ENCODE data around the gene MAPK1. TPM values are rescaled to one million over a fixed set of nuclear protein-coding genes. Genes with fewer than 3 reads are reported as not detected.
"Not testable (repeated sequence)": the region's sequence is repeated elsewhere in the genome, so short reads cannot be mapped to it uniquely, and the experiment has no call there.

Gene MAPK1
- total RNA-seq, 1 donor from 2014 or later = 119 TPM

DNA sequence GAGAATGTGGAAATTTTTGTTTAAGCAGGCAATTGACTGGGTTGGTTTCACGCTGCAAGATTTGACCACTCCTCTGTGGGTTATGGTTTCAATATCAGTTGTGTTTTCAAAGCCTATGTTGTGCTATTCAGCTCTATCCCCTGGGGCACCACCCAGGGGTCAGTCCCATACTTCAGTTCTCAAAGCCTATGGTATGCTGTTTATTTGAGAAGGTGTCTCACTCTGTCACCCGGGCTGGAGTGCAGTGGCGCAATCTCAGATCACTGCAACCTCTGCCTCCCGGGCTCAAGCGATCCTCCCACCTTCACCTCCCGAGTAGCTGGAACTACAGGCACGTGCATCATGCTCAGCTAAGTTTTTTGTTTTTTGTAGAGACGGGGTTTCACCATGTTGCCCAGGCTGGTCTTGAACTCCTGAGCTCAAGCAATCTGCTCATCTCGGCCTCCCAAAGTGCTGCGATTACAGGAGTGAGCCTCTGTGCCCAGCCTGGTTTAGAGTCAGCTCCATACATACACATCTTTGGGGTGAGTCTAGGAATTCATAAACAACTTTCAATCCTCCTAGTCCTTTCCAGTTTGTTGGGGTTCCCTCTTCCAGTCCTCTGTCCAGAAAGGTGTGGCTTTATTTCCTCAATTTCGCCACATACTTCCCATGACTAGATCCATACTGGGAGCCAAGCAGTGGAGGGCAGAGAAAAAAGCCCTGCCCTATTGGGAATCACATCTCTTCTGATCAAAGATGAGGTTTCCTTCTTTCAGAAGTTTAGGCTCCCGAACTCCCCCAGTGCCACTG is 35.0 kb upstream of the MAPK1 start:
- peaks cover 2% of the 10 kb centered on the region for H3K27me3 Mint-ChIP-seq (ENCODE audit: unreplicated experiment)
- no peaks in the 10 kb centered on the region for H3K4me1 Mint-ChIP-seq (ENCODE audit: unreplicated experiment)
- H3K36me3 Mint-ChIP-seq (ENCODE audit: low read depth, unreplicated experiment) = no peaks in the 10 kb centered on the region
- DNase-seq (ENCODE audit: low spot score) = no peak
- H3K27ac Mint-ChIP-seq (ENCODE audit: unreplicated experiment) = no peak overlapping the region
- TF ChIP-seq, protein P1, sequence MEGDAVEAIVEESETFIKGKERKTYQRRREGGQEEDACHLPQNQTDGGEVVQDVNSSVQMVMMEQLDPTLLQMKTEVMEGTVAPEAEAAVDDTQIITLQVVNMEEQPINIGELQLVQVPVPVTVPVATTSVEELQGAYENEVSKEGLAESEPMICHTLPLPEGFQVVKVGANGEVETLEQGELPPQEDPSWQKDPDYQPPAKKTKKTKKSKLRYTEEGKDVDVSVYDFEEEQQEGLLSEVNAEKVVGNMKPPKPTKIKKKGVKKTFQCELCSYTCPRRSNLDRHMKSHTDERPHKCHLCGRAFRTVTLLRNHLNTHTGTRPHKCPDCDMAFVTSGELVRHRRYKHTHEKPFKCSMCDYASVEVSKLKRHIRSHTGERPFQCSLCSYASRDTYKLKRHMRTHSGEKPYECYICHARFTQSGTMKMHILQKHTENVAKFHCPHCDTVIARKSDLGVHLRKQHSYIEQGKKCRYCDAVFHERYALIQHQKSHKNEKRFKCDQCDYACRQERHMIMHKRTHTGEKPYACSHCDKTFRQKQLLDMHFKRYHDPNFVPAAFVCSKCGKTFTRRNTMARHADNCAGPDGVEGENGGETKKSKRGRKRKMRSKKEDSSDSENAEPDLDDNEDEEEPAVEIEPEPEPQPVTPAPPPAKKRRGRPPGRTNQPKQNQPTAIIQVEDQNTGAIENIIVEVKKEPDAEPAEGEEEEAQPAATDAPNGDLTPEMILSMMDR (IDR thresholded peaks at IDR 0.05; ENCODE audit: unreplicated experiment) = no peak
- no peaks in the 10 kb centered on the region for H3K9me3 Mint-ChIP-seq (ENCODE audit: unreplicated experiment)
- H3K4me3 Mint-ChIP-seq (ENCODE audit: unreplicated experiment) = no peak overlapping the region

DNA sequence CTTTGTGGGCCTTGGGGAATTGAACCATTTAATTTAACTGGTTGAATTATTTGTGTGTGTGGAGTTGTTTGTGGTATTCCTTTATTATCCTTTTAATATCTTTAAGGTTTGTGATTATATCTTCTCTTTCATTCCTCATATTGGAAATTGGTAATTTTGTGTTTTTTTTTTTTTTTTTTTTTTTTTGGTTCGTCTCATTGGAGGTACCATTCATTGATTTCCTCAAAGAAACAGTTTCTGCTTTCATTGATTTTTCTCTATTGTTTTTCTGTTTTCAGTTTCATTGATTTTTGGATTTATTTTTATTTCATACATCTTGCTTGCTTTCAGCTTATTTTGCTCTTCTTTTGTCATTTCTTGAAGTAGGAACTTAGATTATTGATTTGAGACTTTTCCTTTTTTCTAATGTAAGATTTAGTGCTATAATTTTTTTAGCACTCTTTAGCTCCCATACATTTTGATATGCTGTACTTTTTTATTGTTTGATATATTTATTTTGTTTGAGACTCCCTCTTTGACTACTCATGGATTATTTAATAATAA is 31.0 kb upstream of the MAPK1 start:
- DNase-seq (ENCODE audit: low spot score) = no peak
- peaks cover 4% of the 10 kb centered on the region for H3K27me3 Mint-ChIP-seq (ENCODE audit: unreplicated experiment)

DNA sequence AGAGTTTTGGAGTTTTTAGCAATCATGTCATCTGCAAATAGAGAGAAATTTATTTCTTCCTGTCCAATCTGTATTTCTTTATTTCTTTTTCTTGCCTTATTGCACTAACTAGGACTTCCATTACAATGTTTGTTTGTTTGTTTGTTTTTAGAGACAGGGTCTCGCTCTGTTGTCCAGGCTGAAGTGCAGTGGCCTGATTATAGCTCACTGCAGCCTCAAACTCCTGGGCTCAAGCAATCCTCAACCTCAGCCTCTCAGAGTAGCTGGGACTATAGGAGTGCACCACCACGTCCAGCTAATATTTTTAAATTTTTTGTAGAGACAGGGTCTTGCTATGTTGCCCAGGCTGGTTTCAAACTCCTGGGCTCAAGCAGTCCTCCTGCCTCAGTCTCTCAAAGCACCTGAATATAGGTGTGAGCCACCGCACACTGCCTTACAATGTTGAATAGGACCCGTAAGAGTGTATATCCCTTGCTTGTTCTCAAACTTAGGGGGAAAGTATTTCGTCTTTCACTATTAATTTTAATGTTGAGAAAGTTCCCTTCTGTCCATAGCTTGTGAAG is 29.6 kb upstream of the MAPK1 start:
- no peaks in the 10 kb centered on the region for H3K4me1 Mint-ChIP-seq (ENCODE audit: unreplicated experiment)
- H3K4me3 Mint-ChIP-seq (ENCODE audit: unreplicated experiment) = no peak overlapping the region
- H3K27ac Mint-ChIP-seq (ENCODE audit: unreplicated experiment) = no peak overlapping the region

More for the DNA sequence above, 31.0 kb upstream of the MAPK1 start:
- Mint-ChIP-seq H3K4me3 (ENCODE audit: unreplicated experiment) (no peak overlapping the region), H3K36me3 (ENCODE audit: low read depth, unreplicated experiment) (no peaks in the 10 kb centered on the region), H3K9me3 (ENCODE audit: unreplicated experiment) (no peaks in the 10 kb centered on the region), H3K27ac (ENCODE audit: unreplicated experiment) (no peak overlapping the region), H3K4me1 (ENCODE audit: unreplicated experiment) (no peaks in the 10 kb centered on the region)
- TF ChIP-seq, protein P1 (IDR thresholded peaks at IDR 0.05; ENCODE audit: unreplicated experiment) = no peak

DNA sequence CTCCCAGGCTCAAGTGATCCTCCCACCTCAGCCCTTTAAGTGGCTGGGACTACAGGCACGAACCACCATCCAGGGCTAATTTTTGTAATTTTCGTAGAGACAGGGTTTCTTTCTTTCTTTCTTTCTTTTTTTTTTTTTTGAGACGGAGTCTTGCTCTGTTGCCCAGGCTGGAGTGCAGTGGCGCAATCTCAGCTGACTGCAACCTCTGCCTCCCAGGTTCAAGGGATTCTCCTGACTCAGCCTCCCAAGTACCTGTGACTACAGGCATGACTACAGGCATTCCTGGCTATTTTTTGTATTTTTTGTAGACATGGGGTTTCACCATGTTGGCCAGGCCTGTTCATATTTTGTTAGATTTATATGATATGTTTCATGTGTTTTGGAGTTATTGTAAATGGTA is 28.8 kb upstream of the MAPK1 start:
- H3K27ac Mint-ChIP-seq (ENCODE audit: unreplicated experiment); H3K4me3 Mint-ChIP-seq (ENCODE audit: unreplicated experiment); H3K9me3 Mint-ChIP-seq (ENCODE audit: unreplicated experiment): not testable (repeated sequence)

More for the DNA sequence above, 29.6 kb upstream of the MAPK1 start:
- DNase-seq (ENCODE audit: low spot score) = no peak
- Mint-ChIP-seq H3K27me3 (ENCODE audit: unreplicated experiment) (peaks cover 4% of the 10 kb centered on the region), H3K9me3 (ENCODE audit: unreplicated experiment) (no peaks in the 10 kb centered on the region), H3K36me3 (ENCODE audit: low read depth, unreplicated experiment) (no peaks in the 10 kb centered on the region)
- TF ChIP-seq, protein P1 (IDR thresholded peaks at IDR 0.05; ENCODE audit: unreplicated experiment) = no peak

DNA sequence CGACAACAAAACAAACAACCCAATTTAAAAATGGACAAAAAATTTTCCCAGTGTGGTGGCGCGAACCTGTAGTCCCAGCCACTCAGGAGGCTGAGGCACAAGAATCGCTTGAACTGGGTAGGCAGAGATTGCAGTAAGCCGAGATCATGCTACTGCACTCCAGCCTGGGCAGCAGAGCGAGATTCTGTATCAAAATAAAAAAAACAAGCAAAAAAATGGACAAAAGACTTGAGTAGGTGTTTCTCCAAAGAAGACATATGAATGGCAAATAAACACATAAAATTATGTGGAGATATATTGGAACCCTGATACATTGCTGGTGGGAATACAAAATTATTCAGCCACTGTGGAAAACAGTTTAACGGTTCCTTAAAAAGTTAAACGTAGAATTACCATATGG is 27.4 kb upstream of the MAPK1 start:
- Mint-ChIP-seq H3K4me3 (ENCODE audit: unreplicated experiment) (no peak overlapping the region), H3K36me3 (ENCODE audit: low read depth, unreplicated experiment) (no peaks in the 10 kb centered on the region), H3K4me1 (ENCODE audit: unreplicated experiment) (no peaks in the 10 kb centered on the region), H3K27me3 (ENCODE audit: unreplicated experiment) (peaks cover 2% of the 10 kb centered on the region), H3K9me3 (ENCODE audit: unreplicated experiment) (no peaks in the 10 kb centered on the region), H3K27ac (ENCODE audit: unreplicated experiment) (no peak overlapping the region)
- TF ChIP-seq, protein P1 (IDR thresholded peaks at IDR 0.05; ENCODE audit: unreplicated experiment) = no peak
- no peak for DNase-seq (ENCODE audit: low spot score)

More for the DNA sequence above, 28.8 kb upstream of the MAPK1 start:
- DNase-seq (ENCODE audit: low spot score); H3K4me1 Mint-ChIP-seq (ENCODE audit: unreplicated experiment); H3K27me3 Mint-ChIP-seq (ENCODE audit: unreplicated experiment); H3K36me3 Mint-ChIP-seq (ENCODE audit: low read depth, unreplicated experiment): not testable (repeated sequence)
